KMS-11 (cell line): ENCODE data around the gene ATP9B.

Source experiments
- H2AFZ ChIP-seq: fragments of 200-600 bp; sonication (generic); 2 replicates; pipeline ENCODE4 v1.6.1; 2016; ENCODE audit warnings: antibody characterized with exemption, mixed run types, low read depth
- H3K27ac ChIP-seq: fragments of 200-600 bp; sonication (generic); 2 replicates; pipeline ENCODE4 v1.6.1; 2016; ENCODE audit warnings: mild to moderate bottlenecking, mixed run types
- H3K27me3 ChIP-seq: fragments of 200-600 bp; sonication (generic); 2 replicates; pipeline ENCODE4 v1.6.1; 2017; ENCODE audit warnings: mild to moderate bottlenecking, low read depth, mixed run types, moderate library complexity; ENCODE audit not compliant: insufficient read depth
- H3K36me3 ChIP-seq: fragments of 200-600 bp; sonication (generic); 2 replicates; pipeline ENCODE4 v1.6.1; 2017; ENCODE audit warnings: mild to moderate bottlenecking, mixed run types; ENCODE audit not compliant: insufficient read depth
- H3K4me1 ChIP-seq: fragments of 200-600 bp; sonication (generic); 2 replicates; pipeline ENCODE4 v1.6.1; 2016; ENCODE audit warnings: mild to moderate bottlenecking, low read depth, mixed run types; ENCODE audit not compliant: poor library complexity, severe bottlenecking
- H3K4me2 ChIP-seq: fragments of 200-600 bp; sonication (generic); 2 replicates; pipeline ENCODE4 v1.7.0; 2016; ENCODE audit warnings: mild to moderate bottlenecking, mixed run types
- H3K4me3 ChIP-seq: fragments of 200-600 bp; sonication (generic); IDR thresholded peaks from 2 replicates; pipeline ENCODE4 v1.6.1; 2017; ENCODE audit warnings: low read depth, low read length, mixed read lengths; ENCODE audit not compliant: insufficient read depth
- H3K79me2 ChIP-seq: fragments of 200-600 bp; sonication (generic); 2 replicates; pipeline ENCODE4 v1.6.1; 2016; ENCODE audit warnings: low read depth, mixed run types; ENCODE audit not compliant: insufficient read depth
- H3K9ac ChIP-seq: fragments of 200-600 bp; sonication (generic); 2 replicates; pipeline ENCODE4 v1.6.1; 2016; ENCODE audit warnings: mild to moderate bottlenecking, mixed run types
- H4K20me1 ChIP-seq: fragments of 200-600 bp; sonication (generic); 2 replicates; pipeline ENCODE4 v1.6.1; 2016; ENCODE audit warnings: mild to moderate bottlenecking, mixed run types; ENCODE audit not compliant: insufficient read depth
- CTCF ChIP-seq: fragments of 200-600 bp; sonication (generic); conservative IDR thresholded peaks from 2 replicates; pipeline ENCODE4 v1.6.1; 2017; ENCODE audit warnings: low read depth, mild to moderate bottlenecking, antibody characterized with exemption, low read length, moderate library complexity, mixed read lengths

Gene ATP9B

GRCh38 chr18:79239631-79240030 is 170.4 kb downstream of the ATP9B start:
- Histone ChIP-seq H3K79me2 (no peaks in the 10 kb centered on the region), H3K4me1 (peaks cover 11% of the 10 kb centered on the region), H3K27ac (no peak overlapping the region), H3K9ac (no peak overlapping the region), H3K36me3 (no peaks in the 10 kb centered on the region), H3K4me3 (no peak overlapping the region), H3K4me2 (no peak overlapping the region), H4K20me1 (no peaks in the 10 kb centered on the region), H3K27me3 (no peaks in the 10 kb centered on the region), H2AFZ (no peak overlapping the region)
- no peak for TF ChIP-seq CTCF

- peaks cover 11% of the 10 kb centered on the region for H3K4me1 ChIP-seq
- no peak overlapping the region for H2AFZ ChIP-seq
- H3K9ac ChIP-seq = no peak overlapping the region
- H3K4me3 ChIP-seq = no peak overlapping the region
- no peaks in the 10 kb centered on the region for H3K79me2 ChIP-seq
- no peaks in the 10 kb centered on the region for H3K27me3 ChIP-seq
- no peak overlapping the region for H3K27ac ChIP-seq
- no peaks in the 10 kb centered on the region for H3K36me3 ChIP-seq
- no peak overlapping the region for H3K4me2 ChIP-seq
- TF ChIP-seq CTCF = no peak
- no peaks in the 10 kb centered on the region for H4K20me1 ChIP-seq
Observed at GRCh38 chr18:79241755-79242154, 172.6 kb downstream of the ATP9B start.

- H2AFZ ChIP-seq = no peak overlapping the region
- H3K79me2 ChIP-seq = no peaks in the 10 kb centered on the region
- no peak overlapping the region for H3K9ac ChIP-seq
- H3K4me1 ChIP-seq = peaks cover 11% of the 10 kb centered on the region
- no peaks in the 10 kb centered on the region for H3K27me3 ChIP-seq
- H3K27ac ChIP-seq = no peak overlapping the region
- H4K20me1 ChIP-seq = no peaks in the 10 kb centered on the region
- TF ChIP-seq CTCF = no peak
- H3K4me3 ChIP-seq = no peak overlapping the region
- H3K36me3 ChIP-seq = no peaks in the 10 kb centered on the region
- H3K4me2 ChIP-seq = no peak overlapping the region
Observed at GRCh38 chr18:79242246-79242645, 173.1 kb downstream of the ATP9B start.

GRCh38 chr18:79245517-79246001 is 176.4 kb downstream of the ATP9B start:
- H3K27ac ChIP-seq = no peak overlapping the region
- H3K4me2 ChIP-seq = peak overlapping the region; percentile 23; the same call in 1 of the 2 replicates
- H3K9ac ChIP-seq = no peak overlapping the region
- peaks cover 11% of the 10 kb centered on the region for H3K4me1 ChIP-seq
- H3K79me2 ChIP-seq = no peaks in the 10 kb centered on the region
- no peak overlapping the region for H2AFZ ChIP-seq
- H3K36me3 ChIP-seq = no peaks in the 10 kb centered on the region
- H4K20me1 ChIP-seq = no peaks in the 10 kb centered on the region
- no peak overlapping the region for H3K4me3 ChIP-seq
- no peaks in the 10 kb centered on the region for H3K27me3 ChIP-seq
- no peak for TF ChIP-seq CTCF
